H1 (cell line): ENCODE results near the gene METTL6. TPM values are rescaled to one million over a fixed set of nuclear protein-coding genes. Genes with fewer than 3 reads are reported as not detected.

Experiments
- CTCF ChIA-PET: fragments of 300-600 bp; sonication (Branson Sonifier 250); formaldehyde crosslinking; loops from one replicate; lab custom pipeline; 2021; ENCODE audit not compliant: partially characterized antibody; lab: Charles Lee
- POLR2A ChIA-PET: fragments of 300-600 bp; sonication (Branson Sonifier 250); formaldehyde crosslinking; loops from one replicate; lab custom pipeline; 2021; ENCODE audit warnings: inconsistent platforms; ENCODE audit not compliant: partially characterized antibody; lab: Charles Lee
- DNase-seq, 2 experiments: peaks; one replicate each; pipeline versions ENCODE4 v3.0.0 to v3.0.0-alpha.2; 2010 to 2022; ENCODE audit warnings: low spot score in 2 of 2, low read depth in 1 of 2, mixed read lengths in 1 of 2
- FAIRE-seq: peaks from 2 replicates; lab custom pipeline; 2011; peaks lifted over from hg19 to GRCh38; lab: Jason Lieb, UNC
- H2AFZ ChIP-seq: 2 replicates; pipeline ENCODE4 v1.8.1; 2012; ENCODE audit warnings: low read length, inconsistent platforms
- H2AK5ac ChIP-seq: 2 replicates; pipeline ENCODE4 v1.6.1; 2013; ENCODE audit warnings: low read depth, low read length
- H2BK120ac ChIP-seq: replicated peaks from 2 replicates; pipeline ENCODE3; 2013; ENCODE audit warnings: low read depth, low read length, inconsistent platforms
- H2BK12ac ChIP-seq: 2 replicates; pipeline ENCODE4 v1.6.1; 2013; ENCODE audit warnings: low read depth, low read length
- H2BK15ac ChIP-seq: 2 replicates; pipeline ENCODE4 v1.6.1; 2013; ENCODE audit warnings: low read length
- H2BK20ac ChIP-seq: 2 replicates; pipeline ENCODE4 v1.6.1; 2013; ENCODE audit warnings: low read length
- H2BK5ac ChIP-seq: 2 replicates; pipeline ENCODE4 v1.6.1; 2013; ENCODE audit warnings: low read depth, low read length
- H3K14ac ChIP-seq: 2 replicates; pipeline ENCODE4 v1.6.1; 2013; ENCODE audit warnings: inconsistent platforms; ENCODE audit not compliant: insufficient read length
- H3K18ac ChIP-seq: 2 replicates; pipeline ENCODE4 v1.6.1; 2013; ENCODE audit warnings: low read length; ENCODE audit errors: extremely low read depth
- H3K23ac ChIP-seq: 2 replicates; pipeline ENCODE4 v1.6.1; 2013; ENCODE audit warnings: inconsistent platforms; ENCODE audit not compliant: insufficient read length
- H3K23me2 ChIP-seq: 2 replicates; pipeline ENCODE4 v1.6.1; 2013; ENCODE audit warnings: low read depth, low read length
- H3K27ac ChIP-seq: 2 replicates; pipeline ENCODE4 v1.6.1; 2011; ENCODE audit warnings: low read depth, low read length, inconsistent platforms
- H3K27me3 ChIP-seq, 4 experiments: replicated peaks in 1 of 4; 1 replicate in 1 of 4; 2 replicates in 3 of 4; pipeline versions ENCODE4 v1.6.1 to v1.8.1; 2011 to 2013; ENCODE audit warnings: low read length in 3 of 4, mild to moderate bottlenecking in 3 of 4, inconsistent platforms in 2 of 4, mixed read lengths in 2 of 4, moderate library complexity in 1 of 4; ENCODE audit not compliant: control insufficient read depth in 3 of 4, insufficient read depth in 3 of 4; ENCODE audit errors: extremely low read depth in 1 of 4
- H3K36me3 ChIP-seq, 4 experiments: 2 replicates each; pipeline versions ENCODE4 v1.6.1 to v1.8.1; 2011 to 2013; ENCODE audit warnings: mild to moderate bottlenecking in 4 of 4, low read length in 3 of 4, moderate library complexity in 2 of 4, control low read depth in 1 of 4, inconsistent platforms in 1 of 4; ENCODE audit not compliant: insufficient read depth in 4 of 4, control insufficient read depth in 2 of 4
- H3K4ac ChIP-seq: replicated peaks from 2 replicates; pipeline ENCODE3; 2013; ENCODE audit warnings: low read length, low read depth, mixed read lengths, inconsistent platforms; ENCODE audit not compliant: insufficient read length
- H3K4me1 ChIP-seq, 4 experiments: replicated peaks in 1 of 4; 1 replicate in 1 of 4; 2 replicates in 3 of 4; pipeline versions ENCODE4 v1.6.1 to v1.8.1; 2011 to 2013; ENCODE audit warnings: low read length in 3 of 4, inconsistent platforms in 2 of 4, mixed read lengths in 1 of 4; ENCODE audit not compliant: insufficient read depth in 4 of 4, control insufficient read depth in 3 of 4
- H3K4me2 ChIP-seq, 2 experiments: 2 replicates each; pipeline versions ENCODE4 v1.6.1 to v1.8.1; 2011 to 2013; ENCODE audit warnings: low read depth in 2 of 2, low read length in 2 of 2, control low read depth in 1 of 2, inconsistent platforms in 1 of 2, mild to moderate bottlenecking in 1 of 2; ENCODE audit not compliant: insufficient read depth in 1 of 2
- H3K4me3 ChIP-seq, 4 experiments: fragments of 200-600, 300-600 bp in 1 of 4; sonication (generic), shearing (Covaris generic), sonication (Bioruptor Twin) in 1 of 4; 2 replicates each; pipeline versions ENCODE4 v1.5.1 to v1.8.1; 2011 to 2016; ENCODE audit warnings: low read length in 4 of 4, low read depth in 3 of 4, control low read depth in 2 of 4, inconsistent platforms in 2 of 4, mild to moderate bottlenecking in 2 of 4, mixed read lengths in 1 of 4, moderate library complexity in 1 of 4; ENCODE audit not compliant: insufficient read depth in 2 of 4; ENCODE audit errors: extremely low read depth in 1 of 4
- H3K56ac ChIP-seq: replicated peaks from 2 replicates; pipeline ENCODE3; 2013; ENCODE audit warnings: low read depth, mild to moderate bottlenecking, mixed read lengths, low read length, inconsistent platforms; ENCODE audit not compliant: insufficient read length
- H3K79me1 ChIP-seq: 2 replicates; pipeline ENCODE4 v1.6.1; 2013; ENCODE audit warnings: low read depth, low read length, control low read depth
- H3K79me2 ChIP-seq, 2 experiments: 2 replicates each; pipeline versions ENCODE4 v1.6.1 to v1.8.1; 2012 to 2013; ENCODE audit warnings: low read length in 2 of 2, mild to moderate bottlenecking in 2 of 2, inconsistent platforms in 1 of 2; ENCODE audit not compliant: insufficient read depth in 2 of 2, control insufficient read depth in 1 of 2
- H3K9ac ChIP-seq, 4 experiments: replicated peaks in 1 of 4; 1 replicate in 1 of 4; 2 replicates in 3 of 4; pipeline versions ENCODE4 v1.6.1 to v1.8.1; 2011 to 2013; ENCODE audit warnings: low read depth in 3 of 4, low read length in 3 of 4, control low read depth in 2 of 4, mild to moderate bottlenecking in 2 of 4, moderate library complexity in 2 of 4, inconsistent platforms in 1 of 4; ENCODE audit errors: extremely low read depth in 1 of 4
- H3K9me3 ChIP-seq, 2 experiments: 2 replicates each; pipeline versions ENCODE4 v1.6.1 to v1.8.1; 2012 to 2013; ENCODE audit warnings: mild to moderate bottlenecking in 2 of 2, moderate library complexity in 2 of 2, control low read depth in 1 of 2, inconsistent platforms in 1 of 2, low read depth in 1 of 2, low read length in 1 of 2, mixed read lengths in 1 of 2; ENCODE audit not compliant: insufficient read depth in 2 of 2
- H4K20me1 ChIP-seq, 2 experiments: replicated peaks in 1 of 2; 2 replicates each; pipeline versions ENCODE3 to v1.8.1; 2011 to 2013; ENCODE audit warnings: inconsistent platforms in 2 of 2, low read length in 2 of 2, mild to moderate bottlenecking in 1 of 2; ENCODE audit not compliant: insufficient read depth in 2 of 2, control insufficient read depth in 1 of 2
- H4K5ac ChIP-seq: 2 replicates; pipeline ENCODE4 v1.6.1; 2013; ENCODE audit warnings: low read length, low read depth, mixed read lengths, inconsistent platforms; ENCODE audit not compliant: insufficient read length
- H4K8ac ChIP-seq: 2 replicates; pipeline ENCODE4 v1.8.0; 2013; ENCODE audit warnings: mild to moderate bottlenecking, moderate library complexity, low read length, inconsistent platforms; ENCODE audit not compliant: insufficient read depth; ENCODE audit errors: extremely low read depth
- H4K91ac ChIP-seq: replicated peaks from 2 replicates; pipeline ENCODE3; 2013; ENCODE audit warnings: low read length, mixed read lengths, inconsistent platforms; ENCODE audit not compliant: insufficient read length
- CBX8 ChIP-seq: fragments of 300-800, 300-1000 bp; sonication (generic); IDR thresholded peaks from 2 replicates; pipeline ENCODE4 v1.7.1; 2016; ENCODE audit warnings: low read depth, low read length, borderline replicate concordance
- KDM1A ChIP-seq: fragments of 200-600, 300-600 bp; sonication (generic); IDR thresholded peaks from 2 replicates; pipeline ENCODE4 v1.7.1; 2016; ENCODE audit warnings: mild to moderate bottlenecking, low read length, borderline replicate concordance
- MAFK ChIP-seq: IDR thresholded peaks from 2 replicates; pipeline ENCODE4 v1.6.1; 2012; ENCODE audit warnings: low read depth, mild to moderate bottlenecking, improper control_type of control experiment, low read length
- POLR2AphosphoS5 ChIP-seq: IDR thresholded peaks from 2 replicates; pipeline ENCODE4 v1.6.1; 2011; ENCODE audit warnings: low read depth, low read length
- POU5F1 ChIP-seq: IDR thresholded peaks from 2 replicates; pipeline ENCODE4 v1.6.1; 2011; ENCODE audit warnings: low read depth, mild to moderate bottlenecking, low read length, moderate library complexity
- SP4 ChIP-seq: IDR thresholded peaks from 2 replicates; pipeline ENCODE4 v1.6.1; 2012; ENCODE audit warnings: low read length, inconsistent platforms
- TAF7 ChIP-seq: optimal IDR thresholded peaks from 2 replicates; pipeline ENCODE3; 2011; ENCODE audit warnings: low read depth, mild to moderate bottlenecking, inconsistent platforms, low read length, moderate library complexity, borderline replicate concordance
- WGBS, 2 experiments: shearing (Covaris generic) in 1 of 2; methylation state at CpG; one replicate each; pipeline versions ENCODE4 v1.1.6 to v1.1.7; 2013 to 2015; ENCODE audit warnings: low lambda C conversion rate in 2 of 2, mixed read lengths in 2 of 2, inconsistent platforms in 1 of 2, low coverage in 1 of 2, missing lambda C conversion rate in 1 of 2; ENCODE audit not compliant: insufficient replicate concordance in 2 of 2, insufficient coverage in 1 of 2, insufficient read length in 1 of 2; ENCODE audit errors: extremely low coverage in 1 of 2, missing lambda C conversion rate in 1 of 2; 5-methylcytosine and 5-hydroxymethylcytosine counted together
- polyA plus RNA-seq, 7 experiments: library from polyadenylated mRNA; depleted of rRNA in 3 of 7; stranded (reverse) in 5 of 7; unstranded in 2 of 7; fragments of >200 nt in 5 of 7; fragments of 200-250 nt in 2 of 7; gene quantifications; 1 replicate in 5 of 7; 2 replicates in 1 of 7; 4 replicates in 1 of 7; pipeline versions ENCODE4 v1.2.1 to v1.2.3, GENCODE V29; 2011 to 2013; ENCODE audit warnings: missing spikeins in 2 of 7, mixed read lengths in 2 of 7
- total RNA-seq: library from RNA; stranded (reverse); fragmentation: NEBNext Ultra II Directional; extraction: Animal tissue kit (Norgen Biotek cat#: 25700); gene quantifications from 2 replicates; pipeline ENCODE4 v1.2.1, GENCODE V29; 2021
- TF ChIP-seq, protein P1 (sequence below): IDR thresholded peaks from 2 replicates; pipeline ENCODE4 v1.6.1; 2011; ENCODE audit warnings: low read length, improper control_type of control experiment

Gene METTL6
- total and polyA plus RNA-seq, 2 of the 8 experiments (the other 6 are each of a cell fraction or from before 2014, with no cell fraction given), result 18.4 to 20.0 TPM

DNA sequence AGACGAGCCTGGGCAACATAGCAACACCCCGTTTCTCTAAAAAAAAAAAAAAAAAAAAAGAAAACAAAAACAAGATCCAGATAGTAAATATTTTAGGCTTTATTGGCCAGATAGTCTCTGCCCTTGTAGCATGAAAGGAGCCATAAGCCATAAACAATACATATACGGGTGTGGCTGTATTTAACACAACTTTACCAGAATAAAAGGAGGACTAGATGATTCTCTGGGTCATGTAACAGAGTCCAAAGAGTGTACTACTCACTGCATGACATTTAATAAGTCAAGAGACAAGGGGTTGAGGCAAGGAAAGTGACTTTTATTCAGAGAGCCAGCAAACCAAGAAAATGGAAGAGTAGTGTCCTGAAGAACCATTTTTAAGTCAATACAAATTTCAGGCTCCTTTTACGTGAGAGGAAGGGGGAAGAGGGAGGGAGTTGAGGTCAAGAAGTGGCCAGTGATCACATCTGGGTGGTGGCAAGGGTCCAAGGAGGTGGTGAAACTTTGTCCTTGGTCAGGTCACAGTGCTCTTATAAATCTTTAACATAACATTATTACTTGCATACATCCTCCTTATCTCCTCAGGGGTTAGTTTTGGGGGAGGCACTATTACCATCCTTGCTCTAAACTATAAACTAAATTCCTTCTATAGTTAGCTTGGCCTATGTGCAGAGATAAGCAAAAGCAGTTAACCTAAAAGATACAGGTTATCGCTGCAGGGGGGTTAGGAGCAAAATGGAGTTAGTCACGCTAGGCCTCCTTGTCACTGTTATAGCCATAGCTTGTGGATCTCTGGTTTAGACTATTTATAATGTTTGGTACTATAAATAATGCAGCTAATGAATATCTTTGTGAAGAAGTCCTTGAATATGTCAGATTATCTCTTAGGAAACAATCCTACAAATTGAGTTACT lies 46.1 kb downstream of the METTL6 start:
- H2AFZ ChIP-seq, result no peak overlapping the region
- no peaks in the 10 kb centered on the region for H3K79me1 ChIP-seq
- no peaks in the 10 kb centered on the region for H3K27me3 ChIP-seq
- WGBS, 2 experiments, result 69% methylated on average over 6 of the region's 6 CpGs; no CpG with 5 or more reads in 1 of the 2 experiments
- no peak overlapping the region for H3K18ac ChIP-seq
- H2BK12ac ChIP-seq, result no peak overlapping the region
- POLR2A ChIA-PET, result no interaction called here
- H3K9me3 ChIP-seq, result peaks cover under 1 to 3% of the 10 kb centered on the region in 2 experiments; a peak in 1 of 4 replicates
- no peaks in the 10 kb centered on the region for H3K23me2 ChIP-seq
- TF ChIP-seq POLR2AphosphoS5 (no peak), KDM1A (no peak), POU5F1 (no peak), CBX8 (no peak), TAF7 (no peak), SP4 (no peak), MAFK (no peak)
- TF ChIP-seq, protein P1, sequence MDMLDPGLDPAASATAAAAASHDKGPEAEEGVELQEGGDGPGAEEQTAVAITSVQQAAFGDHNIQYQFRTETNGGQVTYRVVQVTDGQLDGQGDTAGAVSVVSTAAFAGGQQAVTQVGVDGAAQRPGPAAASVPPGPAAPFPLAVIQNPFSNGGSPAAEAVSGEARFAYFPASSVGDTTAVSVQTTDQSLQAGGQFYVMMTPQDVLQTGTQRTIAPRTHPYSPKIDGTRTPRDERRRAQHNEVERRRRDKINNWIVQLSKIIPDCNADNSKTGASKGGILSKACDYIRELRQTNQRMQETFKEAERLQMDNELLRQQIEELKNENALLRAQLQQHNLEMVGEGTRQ, result no peak
- TF ChIP-seq, all 59 proteins: peak for 0
- no peak for DNase-seq
- H3K79me2 ChIP-seq, result no peaks in the 10 kb centered on the region
- H4K8ac ChIP-seq, result no peak overlapping the region
- H4K91ac ChIP-seq, result no peak overlapping the region
- CTCF ChIA-PET, result interaction anchor here (0.6 to 3.5 kb wide), 10 partner anchors 23 to 316 kb away, joined by 3 to 50 read pairs (median 4); no protein-coding TSS in a partner anchor
- H2AK5ac ChIP-seq, result no peak overlapping the region
- H4K5ac ChIP-seq, result no peak overlapping the region
- H3K4me3 ChIP-seq, result no peak overlapping the region
- no peak overlapping the region for H2BK120ac ChIP-seq
- peaks cover 0 to 3% (median 0%) of the 10 kb centered on the region in 4 experiments; a peak in 3 of 7 replicates for H3K4me1 ChIP-seq
- no peak overlapping the region for H3K9ac ChIP-seq
- H3K4me2 ChIP-seq, result no peak overlapping the region
- no peak overlapping the region for H3K23ac ChIP-seq
- no peak overlapping the region for H3K27ac ChIP-seq
- H3K36me3 ChIP-seq, result no peaks in the 10 kb centered on the region
- H3K56ac ChIP-seq, result no peak overlapping the region
- no peaks in the 10 kb centered on the region for H4K20me1 ChIP-seq
- no peak overlapping the region for H2BK5ac ChIP-seq
- no peak overlapping the region for H3K14ac ChIP-seq
- H3K4ac ChIP-seq, result no peak overlapping the region
- H2BK15ac ChIP-seq, result no peak overlapping the region
- FAIRE-seq, result no peak
- no peak overlapping the region for H2BK20ac ChIP-seq
